8988T (cell line): ENCODE results near the gene HIF3A.
"Not testable (repeated sequence)": the region's sequence is repeated elsewhere in the genome, so short reads cannot be mapped to it uniquely, and the experiment has no call there.

ENCODE experiments used
- DNase-seq: peaks from one replicate; pipeline ENCODE4 v3.0.0; 2011

Gene HIF3A

GRCh38 chr19:46295401-46296201 is 1.2 kb upstream of the HIF3A start:
- DNase-seq = no peak

GRCh38 chr19:46296202-46296480 is 701 bp upstream of the HIF3A start:
- DNase-seq = no peak

GRCh38 chr19:46297700-46298478 is 1.0 kb downstream of the HIF3A start:
- no peak for DNase-seq

- DNase-seq = no peak
These were observed 1.7 kb downstream of the HIF3A start for GRCh38 chr19:46298479-46299003.

GRCh38 chr19:46299004-46299509 is 2.2 kb downstream of the HIF3A start:
- DNase-seq = peak; percentile 61

GRCh38 chr19:46299695-46300094 is 2.9 kb downstream of the HIF3A start:
- no peak for DNase-seq

GRCh38 chr19:46303322-46303690 is 6.5 kb downstream of the HIF3A start:
- no peak for DNase-seq

- DNase-seq = no peak
These were observed 7.0 kb downstream of the HIF3A start for GRCh38 chr19:46303691-46304397.

- no peak for DNase-seq
These were observed 9.7 kb downstream of the HIF3A start for GRCh38 chr19:46306501-46306900.

GRCh38 chr19:46308510-46308909 is 11.7 kb downstream of the HIF3A start:
- DNase-seq = no peak

- no peak for DNase-seq
These were observed 12.2 kb downstream of the HIF3A start for GRCh38 chr19:46309056-46309455.

GRCh38 chr19:46311444-46311843 is 14.6 kb downstream of the HIF3A start:
- DNase-seq = no peak

GRCh38 chr19:46313540-46314469 is 17.0 kb downstream of the HIF3A start:
- DNase-seq = not testable (repeated sequence)

GRCh38 chr19:46317339-46317738 is 20.5 kb downstream of the HIF3A start:
- no peak for DNase-seq

- no peak for DNase-seq
These were observed 22.8 kb downstream of the HIF3A start for GRCh38 chr19:46319613-46320012.

GRCh38 chr19:46320559-46320958 is 23.7 kb downstream of the HIF3A start:
- DNase-seq = no peak

GRCh38 chr19:46321653-46322052 is 24.8 kb downstream of the HIF3A start:
- DNase-seq = no peak

- DNase-seq = not testable (repeated sequence)
These were observed 26.4 kb downstream of the HIF3A start for GRCh38 chr19:46323227-46323626.

- no peak for DNase-seq
These were observed 27.4 kb downstream of the HIF3A start for GRCh38 chr19:46324277-46324676.

GRCh38 chr19:46326608-46327007 is 29.8 kb downstream of the HIF3A start:
- DNase-seq = no peak

GRCh38 chr19:46328079-46328478 is 31.2 kb downstream of the HIF3A start:
- DNase-seq = no peak

- DNase-seq = no peak
These were observed 33.6 kb downstream of the HIF3A start for GRCh38 chr19:46330319-46330918.
